ENCODE data around the gene LRRC3.

DNA sequence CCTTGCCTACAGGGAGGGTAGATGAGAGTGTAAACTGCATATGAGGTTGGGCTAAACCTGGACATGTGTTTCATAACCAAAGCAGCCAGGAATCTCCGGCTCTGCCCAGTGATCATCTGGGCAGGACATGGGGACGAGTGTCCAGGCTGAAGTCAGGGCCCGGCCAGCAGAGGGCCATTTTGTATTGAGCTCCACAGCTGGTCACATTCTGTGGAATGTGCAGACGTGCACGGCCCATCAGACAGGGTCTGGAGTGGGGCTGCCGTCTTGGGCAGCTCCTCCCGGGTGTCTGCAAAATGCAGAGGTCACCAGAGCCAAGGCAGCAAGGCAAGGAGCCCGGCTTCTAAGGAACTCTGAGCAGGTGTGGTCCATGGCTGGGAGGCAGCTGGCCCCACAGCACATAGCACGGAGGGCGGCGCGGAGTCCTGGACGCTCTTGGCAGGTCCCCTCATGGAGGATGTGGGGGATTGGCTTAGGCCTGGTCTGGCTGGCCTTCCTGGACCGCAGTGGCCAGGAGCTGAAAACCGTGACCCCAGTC, 6.2 kb downstream of the LRRC3 start:
- TF ChIP-seq SETDB1 (IDR thresholded peaks at IDR 0.05; ENCODE audit: insufficient read length, low read length) (no peak), SP2 (tag by site-specific recombination; IDR thresholded peaks at IDR 0.05) (no peak), ZNF24 (tag by site-specific recombination; IDR thresholded peaks at IDR 0.05) (no peak)
- TF ChIP-seq, protein P1, sequence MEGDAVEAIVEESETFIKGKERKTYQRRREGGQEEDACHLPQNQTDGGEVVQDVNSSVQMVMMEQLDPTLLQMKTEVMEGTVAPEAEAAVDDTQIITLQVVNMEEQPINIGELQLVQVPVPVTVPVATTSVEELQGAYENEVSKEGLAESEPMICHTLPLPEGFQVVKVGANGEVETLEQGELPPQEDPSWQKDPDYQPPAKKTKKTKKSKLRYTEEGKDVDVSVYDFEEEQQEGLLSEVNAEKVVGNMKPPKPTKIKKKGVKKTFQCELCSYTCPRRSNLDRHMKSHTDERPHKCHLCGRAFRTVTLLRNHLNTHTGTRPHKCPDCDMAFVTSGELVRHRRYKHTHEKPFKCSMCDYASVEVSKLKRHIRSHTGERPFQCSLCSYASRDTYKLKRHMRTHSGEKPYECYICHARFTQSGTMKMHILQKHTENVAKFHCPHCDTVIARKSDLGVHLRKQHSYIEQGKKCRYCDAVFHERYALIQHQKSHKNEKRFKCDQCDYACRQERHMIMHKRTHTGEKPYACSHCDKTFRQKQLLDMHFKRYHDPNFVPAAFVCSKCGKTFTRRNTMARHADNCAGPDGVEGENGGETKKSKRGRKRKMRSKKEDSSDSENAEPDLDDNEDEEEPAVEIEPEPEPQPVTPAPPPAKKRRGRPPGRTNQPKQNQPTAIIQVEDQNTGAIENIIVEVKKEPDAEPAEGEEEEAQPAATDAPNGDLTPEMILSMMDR (tag by site-specific recombination; IDR thresholded peaks at IDR 0.05) = 0 out of 2 replicates have a peak, but pooled peaks have one; percentile 25
- TF ChIP-seq, protein P2, sequence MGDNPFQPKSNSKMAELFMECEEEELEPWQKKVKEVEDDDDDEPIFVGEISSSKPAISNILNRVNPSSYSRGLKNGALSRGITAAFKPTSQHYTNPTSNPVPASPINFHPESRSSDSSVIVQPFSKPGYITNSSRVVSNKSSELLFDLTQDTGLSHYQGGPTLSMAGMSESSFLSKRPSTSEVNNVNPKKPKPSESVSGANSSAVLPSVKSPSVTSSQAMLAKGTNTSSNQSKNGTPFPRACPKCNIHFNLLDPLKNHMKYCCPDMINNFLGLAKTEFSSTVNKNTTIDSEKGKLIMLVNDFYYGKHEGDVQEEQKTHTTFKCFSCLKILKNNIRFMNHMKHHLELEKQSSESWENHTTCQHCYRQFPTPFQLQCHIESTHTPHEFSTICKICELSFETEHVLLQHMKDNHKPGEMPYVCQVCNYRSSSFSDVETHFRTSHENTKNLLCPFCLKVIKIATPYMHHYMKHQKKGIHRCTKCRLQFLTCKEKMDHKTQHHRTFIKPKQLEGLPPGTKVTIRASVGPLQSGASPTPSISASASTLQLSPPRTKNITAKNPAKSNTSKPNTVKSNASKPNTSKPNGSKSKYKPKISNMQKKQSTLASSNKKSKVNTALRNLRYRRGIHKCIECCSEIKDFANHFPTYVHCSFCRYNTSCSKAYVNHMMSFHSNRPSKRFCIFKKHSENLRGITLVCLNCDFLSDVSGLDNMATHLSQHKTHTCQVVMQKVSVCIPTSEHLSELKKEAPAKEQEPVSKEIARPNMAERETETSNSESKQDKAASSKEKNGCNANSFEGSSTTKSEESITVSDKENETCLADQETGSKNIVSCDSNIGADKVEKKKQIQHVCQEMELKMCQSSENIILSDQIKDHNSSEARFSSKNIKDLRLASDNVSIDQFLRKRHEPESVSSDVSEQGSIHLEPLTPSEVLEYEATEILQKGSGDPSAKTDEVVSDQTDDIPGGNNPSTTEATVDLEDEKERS (tag by site-specific recombination; IDR thresholded peaks at IDR 0.05) = no peak
- TF ChIP-seq, protein P3, sequence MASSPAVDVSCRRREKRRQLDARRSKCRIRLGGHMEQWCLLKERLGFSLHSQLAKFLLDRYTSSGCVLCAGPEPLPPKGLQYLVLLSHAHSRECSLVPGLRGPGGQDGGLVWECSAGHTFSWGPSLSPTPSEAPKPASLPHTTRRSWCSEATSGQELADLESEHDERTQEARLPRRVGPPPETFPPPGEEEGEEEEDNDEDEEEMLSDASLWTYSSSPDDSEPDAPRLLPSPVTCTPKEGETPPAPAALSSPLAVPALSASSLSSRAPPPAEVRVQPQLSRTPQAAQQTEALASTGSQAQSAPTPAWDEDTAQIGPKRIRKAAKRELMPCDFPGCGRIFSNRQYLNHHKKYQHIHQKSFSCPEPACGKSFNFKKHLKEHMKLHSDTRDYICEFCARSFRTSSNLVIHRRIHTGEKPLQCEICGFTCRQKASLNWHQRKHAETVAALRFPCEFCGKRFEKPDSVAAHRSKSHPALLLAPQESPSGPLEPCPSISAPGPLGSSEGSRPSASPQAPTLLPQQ (tag by site-specific recombination; IDR thresholded peaks at IDR 0.05) = no peak
- TF ChIP-seq, protein P4, sequence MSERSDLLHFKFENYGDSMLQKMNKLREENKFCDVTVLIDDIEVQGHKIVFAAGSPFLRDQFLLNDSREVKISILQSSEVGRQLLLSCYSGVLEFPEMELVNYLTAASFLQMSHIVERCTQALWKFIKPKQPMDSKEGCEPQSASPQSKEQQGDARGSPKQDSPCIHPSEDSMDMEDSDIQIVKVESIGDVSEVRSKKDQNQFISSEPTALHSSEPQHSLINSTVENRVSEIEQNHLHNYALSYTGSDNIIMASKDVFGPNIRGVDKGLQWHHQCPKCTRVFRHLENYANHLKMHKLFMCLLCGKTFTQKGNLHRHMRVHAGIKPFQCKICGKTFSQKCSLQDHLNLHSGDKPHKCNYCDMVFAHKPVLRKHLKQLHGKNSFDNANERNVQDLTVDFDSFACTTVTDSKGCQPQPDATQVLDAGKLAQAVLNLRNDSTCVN (tag by site-specific recombination; optimal IDR thresholded peaks at IDR 0.05) = no peak

Data from HEK293 (cell line).